ENCODE results near the gene MBOAT7. TPM values are rescaled to one million over a fixed set of nuclear protein-coding genes. Genes with fewer than 3 reads are reported as not detected.
A peak's percentile ranks its signal among the peaks of the same experiment; 100 is the strongest.
"Not testable (repeated sequence)": the region's sequence is repeated elsewhere in the genome, so short reads cannot be mapped to it uniquely, and the experiment has no call there.

MBOAT7 gene
- total RNA-seq, 1 donor from 2014 or later: 99.1 TPM

DNA sequence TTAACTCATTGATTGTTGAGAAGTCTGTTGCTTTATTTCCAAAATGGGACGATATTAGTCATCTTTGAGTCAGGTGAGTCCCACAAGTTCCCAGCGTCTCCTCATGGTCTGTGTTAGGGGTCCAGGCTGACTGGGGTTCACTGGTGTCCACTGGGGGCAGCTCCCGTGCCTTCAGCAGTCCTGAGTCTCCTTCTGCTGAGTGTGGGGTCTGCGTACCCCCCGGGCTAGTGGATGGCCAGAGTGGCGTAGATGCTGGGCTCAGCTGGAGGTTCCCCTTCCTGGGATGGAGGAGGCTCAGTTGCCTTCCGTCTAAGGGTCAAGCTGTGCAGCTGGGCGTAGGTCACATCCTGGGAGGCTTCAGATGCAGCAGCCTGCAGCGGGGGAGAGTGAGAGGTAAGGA lies 27.5 kb upstream of the MBOAT7 start:
- peaks cover 4% of the 10 kb centered on the region for H3K4me1 Mint-ChIP-seq (ENCODE audit: low read depth)
- H3K27ac Mint-ChIP-seq: no peak overlapping the region
- peaks cover 3% of the 10 kb centered on the region for H3K27me3 Mint-ChIP-seq
- no peak overlapping the region for H3K4me3 Mint-ChIP-seq (ENCODE audit: low read depth)
- TF ChIP-seq, protein P1, sequence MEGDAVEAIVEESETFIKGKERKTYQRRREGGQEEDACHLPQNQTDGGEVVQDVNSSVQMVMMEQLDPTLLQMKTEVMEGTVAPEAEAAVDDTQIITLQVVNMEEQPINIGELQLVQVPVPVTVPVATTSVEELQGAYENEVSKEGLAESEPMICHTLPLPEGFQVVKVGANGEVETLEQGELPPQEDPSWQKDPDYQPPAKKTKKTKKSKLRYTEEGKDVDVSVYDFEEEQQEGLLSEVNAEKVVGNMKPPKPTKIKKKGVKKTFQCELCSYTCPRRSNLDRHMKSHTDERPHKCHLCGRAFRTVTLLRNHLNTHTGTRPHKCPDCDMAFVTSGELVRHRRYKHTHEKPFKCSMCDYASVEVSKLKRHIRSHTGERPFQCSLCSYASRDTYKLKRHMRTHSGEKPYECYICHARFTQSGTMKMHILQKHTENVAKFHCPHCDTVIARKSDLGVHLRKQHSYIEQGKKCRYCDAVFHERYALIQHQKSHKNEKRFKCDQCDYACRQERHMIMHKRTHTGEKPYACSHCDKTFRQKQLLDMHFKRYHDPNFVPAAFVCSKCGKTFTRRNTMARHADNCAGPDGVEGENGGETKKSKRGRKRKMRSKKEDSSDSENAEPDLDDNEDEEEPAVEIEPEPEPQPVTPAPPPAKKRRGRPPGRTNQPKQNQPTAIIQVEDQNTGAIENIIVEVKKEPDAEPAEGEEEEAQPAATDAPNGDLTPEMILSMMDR (IDR thresholded peaks at IDR 0.05; ENCODE audit: unreplicated experiment): no peak
- no peaks in the 10 kb centered on the region for H3K9me3 Mint-ChIP-seq (ENCODE audit: low read depth)
- no peak for DNase-seq (ENCODE audit: low spot score, unreplicated experiment)
- H3K36me3 Mint-ChIP-seq (ENCODE audit: insufficient read depth): peaks cover 6% of the 10 kb centered on the region

DNA sequence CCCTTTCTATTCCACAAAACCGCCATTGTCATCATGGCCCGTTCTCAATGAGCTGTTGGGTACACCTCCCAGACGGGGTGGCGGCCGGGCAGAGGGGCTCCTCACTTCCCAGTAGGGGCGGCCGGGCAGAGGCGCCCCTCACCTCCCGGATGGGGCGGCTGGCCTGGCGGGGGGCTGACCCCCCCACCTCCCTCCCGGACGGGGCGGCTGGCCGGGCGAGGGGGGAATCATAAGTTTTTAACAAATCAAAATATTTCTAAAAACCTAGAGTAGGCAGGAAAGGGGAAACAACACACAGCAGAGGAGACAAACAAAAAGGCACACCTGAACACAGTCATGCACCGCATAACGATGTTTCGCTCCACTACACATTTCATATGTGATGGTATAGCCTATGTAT lies 25.4 kb upstream of the MBOAT7 start:
- Mint-ChIP-seq H3K36me3 (ENCODE audit: insufficient read depth) (peaks cover 12% of the 10 kb centered on the region), H3K4me1 (ENCODE audit: low read depth) (peaks cover 19% of the 10 kb centered on the region)
- H3K27ac Mint-ChIP-seq; H3K27me3 Mint-ChIP-seq; H3K9me3 Mint-ChIP-seq (ENCODE audit: low read depth); DNase-seq (ENCODE audit: low spot score, unreplicated experiment); H3K4me3 Mint-ChIP-seq (ENCODE audit: low read depth): not testable (repeated sequence)

DNA sequence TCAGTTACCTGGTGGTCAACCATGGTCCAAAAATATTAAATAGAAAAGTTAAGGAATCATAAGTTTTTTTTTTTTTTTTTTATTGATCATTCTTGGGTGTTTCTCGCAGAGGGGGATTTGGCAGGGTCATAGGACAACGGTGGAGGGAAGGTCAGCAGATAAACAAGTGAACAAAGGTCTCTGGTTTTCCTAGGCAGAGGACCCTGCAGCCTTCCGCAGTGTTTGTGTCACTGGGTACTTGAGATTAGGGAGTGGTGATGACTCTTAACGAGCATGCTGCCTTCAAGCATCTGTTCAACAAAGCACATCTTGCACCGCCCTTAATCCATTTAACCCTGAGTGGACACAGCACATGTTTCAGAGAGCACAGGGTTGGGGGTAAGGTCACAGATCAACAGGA lies 24.8 kb upstream of the MBOAT7 start:
- peak overlapping the region; percentile 42 for H3K27ac Mint-ChIP-seq
- H3K36me3 Mint-ChIP-seq (ENCODE audit: insufficient read depth): peaks cover 12% of the 10 kb centered on the region
- H3K9me3 Mint-ChIP-seq (ENCODE audit: low read depth); H3K27me3 Mint-ChIP-seq; H3K4me3 Mint-ChIP-seq (ENCODE audit: low read depth); DNase-seq (ENCODE audit: low spot score, unreplicated experiment): not testable (repeated sequence)
- H3K4me1 Mint-ChIP-seq (ENCODE audit: low read depth): peaks cover 24% of the 10 kb centered on the region

DNA sequence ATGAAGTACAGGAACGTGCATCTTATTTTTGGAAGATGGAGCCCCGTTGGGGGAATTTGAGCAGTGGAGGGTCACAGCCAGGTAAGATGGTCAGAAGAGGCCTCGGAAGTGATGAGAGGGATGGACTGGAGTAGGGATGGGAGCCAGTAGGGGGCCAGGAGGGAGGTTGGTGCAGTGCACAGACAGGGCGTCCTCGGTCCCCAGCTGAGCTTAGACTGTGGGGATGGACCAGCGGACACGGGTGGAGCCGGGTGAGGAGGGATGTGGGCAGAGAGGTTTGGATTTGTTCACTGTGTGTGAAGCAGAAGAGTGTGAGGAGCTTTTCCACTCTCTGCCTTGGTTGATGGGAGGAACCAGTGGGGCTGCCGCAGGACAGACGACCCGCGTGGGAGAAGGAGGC lies 21.9 kb upstream of the MBOAT7 start:
- Mint-ChIP-seq H3K9me3 (ENCODE audit: low read depth) (no peaks in the 10 kb centered on the region), H3K27me3 (no peaks in the 10 kb centered on the region), H3K36me3 (ENCODE audit: insufficient read depth) (peaks cover 18% of the 10 kb centered on the region), H3K27ac (peak overlapping the region; percentile 98), H3K4me3 (ENCODE audit: low read depth) (peak overlapping the region; percentile 55), H3K4me1 (ENCODE audit: low read depth) (peaks cover 36% of the 10 kb centered on the region)
- DNase-seq (ENCODE audit: low spot score, unreplicated experiment): no peak
- TF ChIP-seq, protein P1 (IDR thresholded peaks at IDR 0.05; ENCODE audit: unreplicated experiment): no peak

DNA sequence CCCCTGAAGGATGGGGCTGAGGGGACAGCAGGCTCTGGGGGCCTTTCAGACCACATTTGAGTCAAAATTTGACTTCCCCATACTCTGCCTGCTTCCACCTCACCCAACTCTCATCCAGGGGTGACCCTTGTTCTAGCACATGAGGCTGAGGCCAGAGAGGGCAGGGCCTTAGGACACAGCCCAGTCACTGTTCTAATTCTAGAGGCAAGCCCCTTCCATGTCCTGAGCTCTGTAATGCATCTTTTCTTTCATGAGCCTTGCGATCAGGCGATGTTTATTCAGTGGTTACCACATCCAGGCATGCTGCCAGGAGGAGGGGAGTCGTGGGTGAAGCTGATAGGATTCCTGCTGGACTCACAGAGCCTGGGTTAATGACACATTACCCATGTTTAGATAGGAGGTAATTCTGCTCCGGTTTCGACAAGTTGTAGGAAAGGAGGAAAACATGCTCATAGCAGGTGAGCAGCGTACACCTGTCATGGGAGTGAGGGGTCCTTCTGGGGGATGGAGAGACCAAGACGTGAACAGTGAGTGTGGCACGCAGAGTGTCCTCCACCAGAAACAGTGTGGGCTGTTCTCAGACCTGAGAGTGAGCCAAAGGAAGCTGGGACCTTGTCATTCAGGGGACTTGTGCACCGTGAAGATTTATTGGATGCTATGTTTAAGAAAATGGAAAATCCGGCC lies 20.6 kb upstream of the MBOAT7 start:
- no peaks in the 10 kb centered on the region for H3K27me3 Mint-ChIP-seq
- H3K27ac Mint-ChIP-seq: peak overlapping the region; percentile 98
- peaks cover 37% of the 10 kb centered on the region for H3K4me1 Mint-ChIP-seq (ENCODE audit: low read depth)
- TF ChIP-seq, protein P1 (IDR thresholded peaks at IDR 0.05; ENCODE audit: unreplicated experiment): no peak
- H3K36me3 Mint-ChIP-seq (ENCODE audit: insufficient read depth): peaks cover 25% of the 10 kb centered on the region
- H3K9me3 Mint-ChIP-seq (ENCODE audit: low read depth): no peaks in the 10 kb centered on the region
- peak overlapping the region; percentile 62 for H3K4me3 Mint-ChIP-seq (ENCODE audit: low read depth)
- no peak for DNase-seq (ENCODE audit: low spot score, unreplicated experiment)

DNA sequence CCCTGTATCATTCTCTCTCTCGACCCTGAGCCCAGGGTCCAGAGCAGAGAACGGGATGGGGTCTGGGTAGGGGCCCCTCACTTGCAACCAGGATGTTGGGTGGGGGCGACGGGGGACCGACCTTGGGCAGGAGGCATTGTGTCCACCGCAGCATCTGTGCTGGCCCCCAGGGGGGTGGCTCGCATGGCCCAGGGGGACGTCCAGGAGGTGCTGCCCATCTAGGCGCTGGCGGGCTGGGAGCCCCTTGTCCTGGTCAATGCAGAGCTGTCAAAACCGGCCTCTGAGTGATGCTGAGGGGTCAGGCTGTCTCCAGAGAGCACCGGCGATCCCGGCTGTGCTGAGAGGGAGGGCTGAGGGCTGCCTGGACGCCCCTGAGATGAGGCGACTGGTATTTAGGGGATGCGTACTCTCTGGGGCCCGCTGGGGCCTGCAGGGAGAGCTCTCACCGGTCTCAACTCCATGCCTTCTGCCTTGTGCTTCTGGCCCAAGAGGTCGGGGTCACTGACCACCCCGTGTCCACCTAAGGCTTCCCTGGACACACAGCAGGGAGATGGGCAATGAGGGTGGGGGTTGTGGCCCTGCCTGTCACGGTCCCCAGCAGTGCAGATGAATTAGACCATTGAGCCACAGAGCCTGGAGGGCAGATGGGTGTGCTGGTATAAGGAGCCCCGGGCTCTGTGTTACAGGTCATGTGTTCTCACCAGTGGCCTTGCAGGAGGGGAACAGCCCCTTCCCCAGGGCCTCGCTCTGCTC lies 19.9 kb upstream of the MBOAT7 start:
- TF ChIP-seq, protein P1 (IDR thresholded peaks at IDR 0.05; ENCODE audit: unreplicated experiment): no peak
- Mint-ChIP-seq H3K27ac (peak overlapping the region; percentile 98), H3K4me3 (ENCODE audit: low read depth) (peak overlapping the region; percentile 62), H3K36me3 (ENCODE audit: insufficient read depth) (peaks cover 27% of the 10 kb centered on the region), H3K27me3 (no peaks in the 10 kb centered on the region), H3K4me1 (ENCODE audit: low read depth) (peaks cover 42% of the 10 kb centered on the region), H3K9me3 (ENCODE audit: low read depth) (no peaks in the 10 kb centered on the region)
- DNase-seq (ENCODE audit: low spot score, unreplicated experiment): no peak
